Keratinocyte (primary cell): ENCODE data around the gene ANKFY1. TPM values are rescaled to one million over a fixed set of nuclear protein-coding genes. Genes with fewer than 3 reads are reported as not detected.

Experiments
- DNase-seq: peaks from one replicate; pipeline ENCODE4 v3.0.0-alpha.2; 2011; ENCODE audit warnings: low read depth, missing footprints, low spot score
- FAIRE-seq: peaks from 2 replicates; lab custom pipeline; 2011; peaks lifted over from hg19 to GRCh38; lab: Jason Lieb, UNC
- H2AFZ ChIP-seq: 2 replicates; pipeline ENCODE4 v1.6.0; 2012; ENCODE audit warnings: low read length, control low read depth, inconsistent platforms; ENCODE audit not compliant: control insufficient read depth
- H3K27ac ChIP-seq: 2 replicates; pipeline ENCODE4 v1.5.1; 2011; ENCODE audit warnings: low read length; ENCODE audit not compliant: control insufficient read depth, insufficient read depth
- H3K27me3 ChIP-seq: 3 replicates; pipeline ENCODE4 v1.6.0; 2011; ENCODE audit warnings: low read length; ENCODE audit not compliant: control insufficient read depth, insufficient read depth; ENCODE audit errors: extremely low read depth
- H3K36me3 ChIP-seq, 2 experiments: 2 replicates in 1 of 2; 3 replicates in 1 of 2; pipeline ENCODE4 v1.5.1; 2011; ENCODE audit warnings: low read length in 2 of 2, mild to moderate bottlenecking in 1 of 2; ENCODE audit not compliant: control insufficient read depth in 2 of 2, insufficient read depth in 2 of 2; ENCODE audit errors: extremely low read depth in 1 of 2
- H3K4me1 ChIP-seq: 3 replicates; pipeline ENCODE4 v1.5.1; 2011; ENCODE audit warnings: low read length; ENCODE audit not compliant: control insufficient read depth, insufficient read depth; ENCODE audit errors: extremely low read depth
- H3K4me2 ChIP-seq: 3 replicates; pipeline ENCODE4 v1.6.0; 2011; ENCODE audit warnings: low read depth, low read length; ENCODE audit not compliant: control insufficient read depth, insufficient read depth; ENCODE audit errors: extremely low read depth
- H3K4me3 ChIP-seq, 3 experiments: fragments of 200-600 bp in 1 of 3; sonication (generic) in 1 of 3; 2 replicates in 2 of 3; 3 replicates in 1 of 3; pipeline ENCODE4 v1.5.1; 2011 to 2016; ENCODE audit warnings: low read length in 3 of 3, mild to moderate bottlenecking in 3 of 3, control low read depth in 2 of 3, inconsistent platforms in 1 of 3, low read depth in 1 of 3, mixed read lengths in 1 of 3, mixed run types in 1 of 3, moderate library complexity in 1 of 3; ENCODE audit not compliant: control insufficient read depth in 2 of 3, insufficient read depth in 2 of 3; ENCODE audit errors: extremely low read depth in 1 of 3
- H3K79me2 ChIP-seq: 2 replicates; pipeline ENCODE4 v1.6.0; 2012; ENCODE audit warnings: low read length; ENCODE audit not compliant: control insufficient read depth, insufficient read depth
- H3K9ac ChIP-seq: 3 replicates; pipeline ENCODE4 v1.6.0; 2011; ENCODE audit warnings: low read length; ENCODE audit not compliant: control insufficient read depth, insufficient read depth; ENCODE audit errors: extremely low read depth
- H3K9me1 ChIP-seq: 3 replicates; pipeline ENCODE4 v1.6.0; 2011; ENCODE audit warnings: low read length; ENCODE audit not compliant: control insufficient read depth, insufficient read depth; ENCODE audit errors: extremely low read depth
- H3K9me3 ChIP-seq: 2 replicates; pipeline ENCODE4 v1.5.1; 2012; ENCODE audit warnings: low read depth, low read length; ENCODE audit not compliant: control insufficient read depth
- H4K20me1 ChIP-seq: 3 replicates; pipeline ENCODE4 v1.6.0; 2011; ENCODE audit warnings: low read length; ENCODE audit not compliant: control insufficient read depth, insufficient read depth; ENCODE audit errors: extremely low read depth
- EZH2 ChIP-seq: IDR thresholded peaks from one replicate; pipeline ENCODE4 v1.6.1; 2012; ENCODE audit warnings: inconsistent platforms, mild to moderate bottlenecking, low read length, moderate library complexity
- dilution Hi-C: fragments of 300-500 bp; cut with MboI; formaldehyde crosslinking; loops from one replicate; pipeline ENCODE4 v1.7.0; 2020; ENCODE audit warnings: low sequenced_read_pairs; ENCODE audit not compliant: extremely low pct_ligation_motif_present
- polyA plus RNA-seq, 5 experiments: library from polyadenylated mRNA; depleted of rRNA in 3 of 5; stranded (reverse) in 3 of 5; stranded (forward) in 1 of 5; unstranded in 1 of 5; fragments of >200 nt; gene quantifications; 1 replicate in 1 of 5; 2 replicates in 3 of 5; 3 replicates in 1 of 5; pipeline versions ENCODE4 v1.2.1 to v1.2.3, GENCODE V29; 2011 to 2012; ENCODE audit warnings: missing spikeins in 2 of 5, low read depth in 1 of 5, low replicate concordance in 1 of 5
- TF ChIP-seq, protein P1 (sequence below), 3 experiments: IDR thresholded peaks in 1 of 3; conservative IDR thresholded peaks in 1 of 3; optimal IDR thresholded peaks in 1 of 3; 2 replicates in 2 of 3; 3 replicates in 1 of 3; pipeline versions ENCODE3 to v1.5.1; 2011; ENCODE audit warnings: low read length in 3 of 3, mild to moderate bottlenecking in 3 of 3, moderate library complexity in 2 of 3, control low read depth in 1 of 3, inconsistent platforms in 1 of 3; ENCODE audit not compliant: insufficient read depth in 2 of 3; ENCODE audit errors: extremely low read depth in 1 of 3

The ANKFY1 gene
- polyA plus RNA-seq, 1 donor (not counting 4 experiments of a cell fraction or from before 2014, with no cell fraction given): 27.0 TPM

DNA sequence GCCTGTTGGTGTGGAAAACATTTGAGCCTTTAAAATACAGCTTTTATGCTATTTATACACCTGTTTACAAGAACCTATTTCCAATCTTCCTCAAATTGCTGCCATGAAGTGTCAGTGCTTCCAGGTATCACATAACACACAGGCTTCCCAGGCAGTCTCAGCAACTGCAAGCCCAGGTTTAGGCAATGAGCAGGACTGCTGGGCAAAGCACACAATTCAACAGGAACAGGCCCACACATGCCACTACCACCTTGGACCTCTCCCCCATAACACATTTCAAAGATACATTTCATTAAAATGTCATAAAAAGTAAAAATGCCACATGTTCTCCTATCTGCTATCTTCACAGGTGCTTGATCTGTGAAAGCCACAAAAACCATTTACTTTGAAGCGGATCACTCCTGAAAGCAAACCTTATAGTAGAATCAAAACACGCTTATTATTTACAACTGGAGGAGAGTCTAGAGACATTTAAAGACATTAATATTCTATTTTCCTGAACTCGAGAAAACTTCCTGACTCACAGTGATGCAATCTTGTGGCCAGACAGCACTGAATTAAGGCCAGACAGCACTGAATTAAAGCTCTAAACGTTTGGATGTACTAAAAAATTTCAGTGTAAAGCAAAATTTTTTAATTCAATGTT is 31.5 kb downstream of the ANKFY1 start:
- Histone ChIP-seq H3K9me3 (no peaks in the 10 kb centered on the region), H3K4me3 (peak overlapping the region in 1 of 3 experiments; percentile 2), H4K20me1 (no peaks in the 10 kb centered on the region), H2AFZ (no peak overlapping the region), H3K9me1 (no peaks in the 10 kb centered on the region), H3K27ac (peak overlapping the region; percentile 68), H3K9ac (peak overlapping the region; percentile 36), H3K27me3 (no peaks in the 10 kb centered on the region), H3K79me2 (peaks cover 5% of the 10 kb centered on the region), H3K4me1 (peaks cover 38% of the 10 kb centered on the region), H3K36me3 (peaks cover 3 to 4% of the 10 kb centered on the region in 2 experiments), H3K4me2 (peak overlapping the region; percentile 61)
- FAIRE-seq (peak; percentile 57), DNase-seq (no peak)
- TF ChIP-seq, protein P1, sequence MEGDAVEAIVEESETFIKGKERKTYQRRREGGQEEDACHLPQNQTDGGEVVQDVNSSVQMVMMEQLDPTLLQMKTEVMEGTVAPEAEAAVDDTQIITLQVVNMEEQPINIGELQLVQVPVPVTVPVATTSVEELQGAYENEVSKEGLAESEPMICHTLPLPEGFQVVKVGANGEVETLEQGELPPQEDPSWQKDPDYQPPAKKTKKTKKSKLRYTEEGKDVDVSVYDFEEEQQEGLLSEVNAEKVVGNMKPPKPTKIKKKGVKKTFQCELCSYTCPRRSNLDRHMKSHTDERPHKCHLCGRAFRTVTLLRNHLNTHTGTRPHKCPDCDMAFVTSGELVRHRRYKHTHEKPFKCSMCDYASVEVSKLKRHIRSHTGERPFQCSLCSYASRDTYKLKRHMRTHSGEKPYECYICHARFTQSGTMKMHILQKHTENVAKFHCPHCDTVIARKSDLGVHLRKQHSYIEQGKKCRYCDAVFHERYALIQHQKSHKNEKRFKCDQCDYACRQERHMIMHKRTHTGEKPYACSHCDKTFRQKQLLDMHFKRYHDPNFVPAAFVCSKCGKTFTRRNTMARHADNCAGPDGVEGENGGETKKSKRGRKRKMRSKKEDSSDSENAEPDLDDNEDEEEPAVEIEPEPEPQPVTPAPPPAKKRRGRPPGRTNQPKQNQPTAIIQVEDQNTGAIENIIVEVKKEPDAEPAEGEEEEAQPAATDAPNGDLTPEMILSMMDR (optimal IDR thresholded peaks at IDR 0.05 in 1 of 3, IDR thresholded peaks at IDR 0.05 in 1 of 3, conservative IDR thresholded peaks at IDR 0.05 in 1 of 3; ENCODE audit: extremely low read depth in 1 of 3, insufficient read depth in 2 of 3, low read length in 3 of 3): no peak
- no peak for TF ChIP-seq EZH2
- dilution Hi-C loops: no loop called here

DNA sequence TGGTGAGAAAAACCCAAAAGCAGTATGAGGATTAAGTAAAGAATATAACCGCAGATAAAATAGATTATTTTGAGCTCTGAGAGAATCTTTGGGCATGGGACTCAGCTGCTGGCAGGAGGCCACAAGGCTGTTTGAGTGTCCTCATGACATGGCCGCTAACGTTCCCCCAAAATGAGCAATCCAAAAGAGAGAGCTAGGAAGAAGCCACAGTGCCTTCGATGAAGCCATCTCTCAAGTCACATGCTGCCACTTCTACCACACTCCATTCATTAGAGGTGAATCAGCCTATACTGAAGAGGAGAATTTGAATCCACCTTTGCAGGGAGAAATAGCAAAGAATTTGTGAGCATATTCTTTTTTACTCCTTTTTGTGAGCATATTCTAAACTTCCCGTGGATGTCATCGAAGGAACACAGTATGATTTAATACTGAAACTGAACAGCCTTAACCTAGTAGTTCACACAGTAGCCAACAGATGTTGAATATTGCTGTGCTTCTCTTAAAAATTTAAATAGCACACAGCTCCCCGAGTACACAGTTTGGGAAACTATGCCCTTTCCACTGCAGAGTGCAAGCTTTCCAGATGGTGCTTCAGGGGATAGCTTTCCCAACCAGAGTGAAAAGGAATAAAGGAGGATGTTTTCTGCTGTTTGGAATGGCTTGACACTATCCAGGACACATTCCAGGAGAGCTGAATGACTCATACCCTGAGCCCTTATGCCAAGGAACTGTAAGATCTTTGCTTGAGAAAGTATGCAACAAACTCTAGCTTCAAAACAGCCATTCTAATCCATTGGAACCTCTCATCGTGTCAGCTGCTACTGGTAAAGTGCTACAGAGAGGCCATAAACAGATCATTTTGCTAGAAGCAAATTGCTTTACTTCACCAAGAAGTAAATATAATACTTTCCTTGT is 33.9 kb downstream of the ANKFY1 start:
- Histone ChIP-seq H3K9me3 (no peaks in the 10 kb centered on the region), H3K9me1 (no peaks in the 10 kb centered on the region), H3K36me3 (peaks cover 3% of the 10 kb centered on the region in 2 experiments), H2AFZ (no peak overlapping the region), H3K4me2 (peak overlapping the region; percentile 72), H3K4me1 (peaks cover 27% of the 10 kb centered on the region), H3K79me2 (peaks cover 4% of the 10 kb centered on the region), H3K27me3 (no peaks in the 10 kb centered on the region), H3K4me3 (peak overlapping the region in 1 of 3 experiments; percentile 9), H3K27ac (peak overlapping the region; percentile 10), H4K20me1 (no peaks in the 10 kb centered on the region), H3K9ac (no peak overlapping the region)
- dilution Hi-C loops: no loop called here
- DNase-seq: no peak
- TF ChIP-seq, protein P1 (optimal IDR thresholded peaks at IDR 0.05 in 1 of 3, IDR thresholded peaks at IDR 0.05 in 1 of 3, conservative IDR thresholded peaks at IDR 0.05 in 1 of 3; ENCODE audit: extremely low read depth in 1 of 3, insufficient read depth in 2 of 3, low read length in 3 of 3): no peak
- no peak for TF ChIP-seq EZH2
- FAIRE-seq: peak; percentile 95
